Smooth muscle cell (in vitro differentiated cells): ENCODE data around the gene PDZRN3. TPM values are rescaled to one million over a fixed set of nuclear protein-coding genes. Genes with fewer than 3 reads are reported as not detected.

Source experiments
- DNase-seq: peaks from one replicate; lab custom pipeline; 2025; ENCODE audit not compliant: unreplicated experiment; lab: John Stamatoyannopoulos, UW
- H2AFZ ChIP-seq: fragments of 200-600 bp; sonication (generic); 2 replicates; pipeline ENCODE4 v1.6.0; 2016; ENCODE audit warnings: antibody characterized with exemption, low read depth, mild to moderate bottlenecking
- H3F3A ChIP-seq: fragments of 200-600 bp; sonication (generic); 2 replicates; pipeline ENCODE4 v1.6.0; 2017; ENCODE audit warnings: antibody characterized with exemption, low read depth
- H3K27ac ChIP-seq: fragments of 200-600 bp; sonication (generic); 2 replicates; pipeline ENCODE4 v1.5.1; 2016; ENCODE audit warnings: low read depth, mild to moderate bottlenecking
- H3K27me3 ChIP-seq: fragments of 200-600 bp; sonication (generic); 2 replicates; pipeline ENCODE4 v1.6.1; 2016; ENCODE audit warnings: low read depth, mild to moderate bottlenecking
- H3K36me3 ChIP-seq: fragments of 200-600 bp; sonication (generic); 2 replicates; pipeline ENCODE4 v1.5.1; 2016; ENCODE audit warnings: low read depth
- H3K4me1 ChIP-seq: fragments of 200-600 bp; sonication (generic); 2 replicates; pipeline ENCODE4 v1.5.1; 2016; ENCODE audit warnings: low read depth
- H3K4me2 ChIP-seq: fragments of 200-600 bp; sonication (generic); 2 replicates; pipeline ENCODE4 v1.6.0; 2016; ENCODE audit warnings: mild to moderate bottlenecking
- H3K4me3 ChIP-seq: fragments of 200-600 bp; sonication (generic); 2 replicates; pipeline ENCODE4 v1.5.1; 2016; ENCODE audit warnings: mild to moderate bottlenecking
- H3K79me2 ChIP-seq: fragments of 200-600 bp; sonication (generic); 2 replicates; pipeline ENCODE4 v1.6.0; 2016; ENCODE audit warnings: low read depth, mild to moderate bottlenecking
- H3K9ac ChIP-seq: fragments of 200-600 bp; sonication (generic); 2 replicates; pipeline ENCODE4 v1.6.0; 2016; ENCODE audit warnings: low read depth
- H3K9me3 ChIP-seq: fragments of 200-600 bp; sonication (generic); replicated peaks from 2 replicates; pipeline ENCODE4 v1.5.1; 2016; ENCODE audit warnings: low read depth
- H4K20me1 ChIP-seq: fragments of 200-600 bp; sonication (generic); 2 replicates; pipeline ENCODE4 v1.6.0; 2016; ENCODE audit warnings: low read depth
- CTCF ChIP-seq: fragments of 200-600 bp; sonication (generic); IDR thresholded peaks from 2 replicates; pipeline ENCODE4 v1.5.1; 2017; ENCODE audit warnings: borderline replicate concordance, mild to moderate bottlenecking, antibody characterized with exemption; ENCODE audit not compliant: insufficient read depth, poor library complexity, severe bottlenecking
- WGBS: methylation state at CpG from one replicate; pipeline ENCODE4 v1.1.7; 2016; ENCODE audit warnings: low lambda C conversion rate; 5-methylcytosine and 5-hydroxymethylcytosine counted together
- polyA plus RNA-seq: library from polyadenylated mRNA; unstranded; fragments of >200 nt; fragmentation: Nextera tagmentation; extraction: Ambion mirVana; gene quantifications from 2 replicates; pipeline ENCODE4 v1.2.1, GENCODE V29; 2016
- total RNA-seq: library from RNA; depleted of rRNA; stranded (reverse); fragments of >200 nt; gene quantifications from 2 replicates; pipeline ENCODE4 v1.2.3, GENCODE V29; 2014

Gene PDZRN3
- total and polyA plus RNA-seq, 2 experiments from 2014 or later = 99.5 to 128 TPM

GRCh38 chr3:73391984-73392383 lies 232.8 kb downstream of the PDZRN3 start:
- Histone ChIP-seq H3K9ac (no peak overlapping the region), H3K36me3 (peaks cover 46% of the 10 kb centered on the region), H3F3A (peaks cover 4% of the 10 kb centered on the region), H2AFZ (no peak overlapping the region), H3K27ac (no peak overlapping the region), H3K79me2 (no peaks in the 10 kb centered on the region), H3K4me3 (no peak overlapping the region), H3K4me2 (no peak overlapping the region), H3K27me3 (no peaks in the 10 kb centered on the region), H4K20me1 (peaks cover 81% of the 10 kb centered on the region), H3K4me1 (no peaks in the 10 kb centered on the region), H3K9me3 (no peaks in the 10 kb centered on the region)
- 98% methylated on average over 9 of the region's 9 CpGs for WGBS
- no peak for TF ChIP-seq CTCF
- no peak for DNase-seq

GRCh38 chr3:73389928-73390327 lies 234.8 kb downstream of the PDZRN3 start:
- H3K4me3 ChIP-seq = no peak overlapping the region
- TF ChIP-seq CTCF = no peak
- no peak overlapping the region for H2AFZ ChIP-seq
- H3K9me3 ChIP-seq = no peaks in the 10 kb centered on the region
- H3F3A ChIP-seq = peaks cover 4% of the 10 kb centered on the region
- peaks cover 57% of the 10 kb centered on the region for H3K36me3 ChIP-seq
- no peaks in the 10 kb centered on the region for H3K27me3 ChIP-seq
- no peak overlapping the region for H3K9ac ChIP-seq
- H3K27ac ChIP-seq = no peak overlapping the region
- no peaks in the 10 kb centered on the region for H3K79me2 ChIP-seq
- DNase-seq = no peak
- peaks cover 62% of the 10 kb centered on the region for H4K20me1 ChIP-seq
- H3K4me2 ChIP-seq = no peak overlapping the region
- H3K4me1 ChIP-seq = no peaks in the 10 kb centered on the region
- WGBS = 89% methylated on average over 1 of the region's 1 CpG

- Histone ChIP-seq H3K27ac (no peak overlapping the region), H3K4me3 (no peak overlapping the region), H3F3A (peaks cover 4% of the 10 kb centered on the region), H2AFZ (no peak overlapping the region), H3K9ac (no peak overlapping the region), H3K4me1 (no peaks in the 10 kb centered on the region), H3K36me3 (peaks cover 61% of the 10 kb centered on the region), H4K20me1 (peaks cover 58% of the 10 kb centered on the region), H3K9me3 (no peaks in the 10 kb centered on the region), H3K27me3 (no peaks in the 10 kb centered on the region), H3K4me2 (no peak overlapping the region), H3K79me2 (no peaks in the 10 kb centered on the region)
- WGBS = 91% methylated on average over 10 of the region's 10 CpGs
- no peak for DNase-seq
- no peak for TF ChIP-seq CTCF
These were observed 235.5 kb downstream of the PDZRN3 start for GRCh38 chr3:73389117-73389813.

GRCh38 chr3:73385568-73385967 lies 239.2 kb downstream of the PDZRN3 start:
- Histone ChIP-seq H3K9ac (no peak overlapping the region), H3K27ac (no peak overlapping the region), H3K9me3 (no peaks in the 10 kb centered on the region), H3K4me2 (no peak overlapping the region), H3K4me3 (no peak overlapping the region), H4K20me1 (peaks cover 42% of the 10 kb centered on the region), H3K79me2 (no peaks in the 10 kb centered on the region), H3K36me3 (peaks cover 54% of the 10 kb centered on the region), H3K4me1 (no peaks in the 10 kb centered on the region), H3F3A (peaks cover 18% of the 10 kb centered on the region), H2AFZ (no peak overlapping the region), H3K27me3 (no peaks in the 10 kb centered on the region)
- WGBS = 94% methylated on average over 4 of the region's 4 CpGs
- TF ChIP-seq CTCF = no peak
- DNase-seq = no peak
